ENCODE data around the gene LRP1B. TPM values are rescaled to one million over a fixed set of nuclear protein-coding genes. Genes with fewer than 3 reads are reported as not detected.

The LRP1B gene
- total RNA-seq, 1 donor from 2014 or later = 0.54 TPM

GRCh38 chr2:140539242-140539875 lies 1591.5 kb downstream of the LRP1B start:
- Mint-ChIP-seq H3K9me3 (no peaks in the 10 kb centered on the region), H3K4me3 (no peak overlapping the region), H3K27ac (ENCODE audit: unreplicated experiment) (no peak overlapping the region), H3K36me3 (ENCODE audit: low read depth) (no peaks in the 10 kb centered on the region), H3K4me1 (peaks cover 5% of the 10 kb centered on the region), H3K27me3 (ENCODE audit: low read depth) (no peaks in the 10 kb centered on the region)
- no peak for DNase-seq (ENCODE audit: low read depth, low spot score)
- TF ChIP-seq CTCF (conservative IDR thresholded peaks at IDR 0.05) = no peak

GRCh38 chr2:140529706-140530105 lies 1601.1 kb downstream of the LRP1B start:
- Mint-ChIP-seq H3K27me3 (ENCODE audit: low read depth) (no peaks in the 10 kb centered on the region), H3K27ac (ENCODE audit: unreplicated experiment) (no peak overlapping the region), H3K36me3 (ENCODE audit: low read depth) (no peaks in the 10 kb centered on the region), H3K4me1 (no peaks in the 10 kb centered on the region), H3K9me3 (no peaks in the 10 kb centered on the region), H3K4me3 (no peak overlapping the region)
- no peak for DNase-seq (ENCODE audit: low read depth, low spot score)
- no peak for TF ChIP-seq CTCF (conservative IDR thresholded peaks at IDR 0.05)

GRCh38 chr2:140528982-140529381 lies 1601.8 kb downstream of the LRP1B start:
- no peaks in the 10 kb centered on the region for H3K36me3 Mint-ChIP-seq (ENCODE audit: low read depth)
- H3K4me3 Mint-ChIP-seq = no peak overlapping the region
- no peaks in the 10 kb centered on the region for H3K9me3 Mint-ChIP-seq
- DNase-seq (ENCODE audit: low read depth, low spot score) = no peak
- no peaks in the 10 kb centered on the region for H3K27me3 Mint-ChIP-seq (ENCODE audit: low read depth)
- no peak for TF ChIP-seq CTCF (conservative IDR thresholded peaks at IDR 0.05)
- no peaks in the 10 kb centered on the region for H3K4me1 Mint-ChIP-seq
- H3K27ac Mint-ChIP-seq (ENCODE audit: unreplicated experiment) = no peak overlapping the region

- Mint-ChIP-seq H3K9me3 (no peaks in the 10 kb centered on the region), H3K4me3 (no peak overlapping the region), H3K4me1 (no peaks in the 10 kb centered on the region), H3K27ac (ENCODE audit: unreplicated experiment) (no peak overlapping the region), H3K36me3 (ENCODE audit: low read depth) (no peaks in the 10 kb centered on the region), H3K27me3 (ENCODE audit: low read depth) (no peaks in the 10 kb centered on the region)
- no peak for TF ChIP-seq CTCF (conservative IDR thresholded peaks at IDR 0.05)
- DNase-seq (ENCODE audit: low read depth, low spot score) = no peak
Measured at GRCh38 chr2:140526575-140526974, 1604.2 kb downstream of the LRP1B start.

- no peak overlapping the region for H3K4me3 Mint-ChIP-seq
Measured at GRCh38 chr2:140512106-140512505, 1618.7 kb downstream of the LRP1B start.

More at GRCh38 chr2:140512106-140512505, 1618.7 kb downstream of the LRP1B start:
- H3K9me3 Mint-ChIP-seq = peaks cover 3% of the 10 kb centered on the region
- TF ChIP-seq CTCF (conservative IDR thresholded peaks at IDR 0.05) = no peak
- H3K27me3 Mint-ChIP-seq (ENCODE audit: low read depth) = no peaks in the 10 kb centered on the region
- no peak for DNase-seq (ENCODE audit: low read depth, low spot score)
- H3K36me3 Mint-ChIP-seq (ENCODE audit: low read depth) = no peaks in the 10 kb centered on the region
- peaks cover 10% of the 10 kb centered on the region for H3K4me1 Mint-ChIP-seq
- no peak overlapping the region for H3K27ac Mint-ChIP-seq (ENCODE audit: unreplicated experiment)

All from neural crest cell (in vitro differentiated cells).